Germinal center (tissue), 1 donor: Measurements from ENCODE around the gene CD300LB.
A peak's percentile ranks its signal among the peaks of the same experiment; 100 is the strongest.

Source experiments
- DNase-seq: peaks from one replicate; pipeline ENCODE4 v3.0.0; 2012; ENCODE audit warnings: mixed read lengths, low spot score

Gene CD300LB

GRCh38 chr17:74549343-74549742, 18.1 kb upstream of the CD300LB start:
- DNase-seq = no peak

- DNase-seq = no peak
Measured at GRCh38 chr17:74547736-74548135, 16.5 kb upstream of the CD300LB start.

GRCh38 chr17:74547264-74547663, 16.0 kb upstream of the CD300LB start:
- no peak for DNase-seq

- DNase-seq = no peak
Measured at GRCh38 chr17:74546586-74546985, 15.3 kb upstream of the CD300LB start.

GRCh38 chr17:74545843-74546230, 14.6 kb upstream of the CD300LB start, which contains the start of gene CD300C:
Gene CD300C, minus strand, starts transcription at chr17:74546115. Its CDS starts 333 bp downstream, at chr17:74545782.
- DNase-seq = no peak

GRCh38 chr17:74544991-74545842, 13.9 kb upstream of the CD300LB start:
- no peak for DNase-seq

GRCh38 chr17:74543891-74544760, 12.9 kb upstream of the CD300LB start:
- DNase-seq = no peak

- no peak for DNase-seq
Measured at GRCh38 chr17:74543406-74543805, 12.1 kb upstream of the CD300LB start.

- no peak for DNase-seq
Measured at GRCh38 chr17:74542727-74543383, 11.6 kb upstream of the CD300LB start.

- DNase-seq = no peak
Measured at GRCh38 chr17:74542166-74542565, 10.9 kb upstream of the CD300LB start.

- DNase-seq = no peak
Measured at GRCh38 chr17:74541176-74542111, 10.2 kb upstream of the CD300LB start.

- DNase-seq = no peak
Measured at GRCh38 chr17:74539281-74539820, 8.1 kb upstream of the CD300LB start.

- no peak for DNase-seq
Measured at GRCh38 chr17:74536890-74537289, 5.6 kb upstream of the CD300LB start.

GRCh38 chr17:74532115-74532514, 840 bp upstream of the CD300LB start:
- DNase-seq = no peak

GRCh38 chr17:74530831-74531150, 484 bp downstream of the CD300LB start:
- no peak for DNase-seq

GRCh38 chr17:74529243-74529642, 2.0 kb downstream of the CD300LB start:
- no peak for DNase-seq

GRCh38 chr17:74528491-74529199, 2.6 kb downstream of the CD300LB start:
- DNase-seq = peak; percentile 31

- no peak for DNase-seq
Measured at GRCh38 chr17:74527756-74528155, 3.5 kb downstream of the CD300LB start.

GRCh38 chr17:74527081-74527480, 4.2 kb downstream of the CD300LB start:
- DNase-seq = no peak

GRCh38 chr17:74526681-74527080, 4.6 kb downstream of the CD300LB start:
- DNase-seq = no peak
